B cell (primary cell): ENCODE data around the gene STC2. TPM values are rescaled to one million over a fixed set of nuclear protein-coding genes. Genes with fewer than 3 reads are reported as not detected.

Source experiments
- ATAC-seq: fragments of 200-7000 bp; cut with Tn5 transposase; one replicate; pipeline ENCODE4 v1.10.0; 2021; ENCODE audit warnings: low read depth, mild to moderate bottlenecking, moderate number of reproducible peaks, moderate library complexity
- CTCF ChIA-PET: fragments of 350-600 bp; sonication (Branson Sonifier 250); formaldehyde crosslinking; loops from one replicate; lab custom pipeline; 2021; ENCODE audit warnings: antibody characterized with exemption, inconsistent platforms; lab: Charles Lee
- POLR2A ChIA-PET: fragments of 350-600 bp; sonication (Branson Sonifier 250); formaldehyde crosslinking; loops from one replicate; lab custom pipeline; 2021; ENCODE audit warnings: antibody characterized with exemption; lab: Charles Lee
- DNase-seq: peaks from one replicate; pipeline ENCODE4 v3.0.0; 2013
- H2AFZ ChIP-seq: 2 replicates; pipeline ENCODE4 v1.6.1; 2012; ENCODE audit warnings: mild to moderate bottlenecking, low read depth, low read length; ENCODE audit not compliant: insufficient read depth, poor library complexity, severe bottlenecking
- H3K27ac ChIP-seq, 2 donors: 1 replicate in 1 of 2; 2 replicates in 1 of 2; pipeline ENCODE4 v1.5.1; 2012 to 2013; ENCODE audit warnings: low read length in 2 of 2, mild to moderate bottlenecking in 2 of 2, moderate library complexity in 1 of 2
- H3K27me3 ChIP-seq, 4 experiments: fragments of 200-600 bp in 1 of 4; sonication (generic) in 1 of 4; replicated peaks in 1 of 4; 1 replicate in 2 of 4; 2 replicates in 2 of 4; pipeline versions ENCODE4 v1.6.1 to v1.7.0; 2013 to 2016; ENCODE audit warnings: low read length in 3 of 4, mild to moderate bottlenecking in 2 of 4, mixed read lengths in 1 of 4, moderate library complexity in 1 of 4; ENCODE audit not compliant: insufficient read depth in 4 of 4, control insufficient read depth in 3 of 4; ENCODE audit errors: control extremely low read depth in 1 of 4
- H3K36me3 ChIP-seq, 2 experiments: replicated peaks in 1 of 2; 1 replicate in 1 of 2; 2 replicates in 1 of 2; pipeline versions ENCODE4 v1.6.1 to v1.7.1; 2013; ENCODE audit warnings: low read length in 1 of 2; ENCODE audit not compliant: insufficient read depth in 2 of 2, control insufficient read depth in 1 of 2; ENCODE audit errors: control extremely low read depth in 1 of 2, extremely low read depth in 1 of 2
- H3K4me1 ChIP-seq, 2 donors: fragments of 200-600 bp in 1 of 2; sonication (generic) in 1 of 2; 1 replicate in 1 of 2; 2 replicates in 1 of 2; pipeline versions ENCODE4 v1.5.1 to v1.6.1; 2013 to 2017; ENCODE audit warnings: low read length in 2 of 2; ENCODE audit not compliant: control insufficient read depth in 2 of 2, insufficient read depth in 2 of 2
- H3K4me2 ChIP-seq: replicated peaks from 2 replicates; pipeline ENCODE3; 2012; ENCODE audit warnings: mild to moderate bottlenecking, low read depth, low read length; ENCODE audit not compliant: poor library complexity, severe bottlenecking
- H3K4me3 ChIP-seq, 5 experiments: fragments of 200-600 bp in 1 of 5; sonication (generic) in 1 of 5; 1 replicate in 3 of 5; 2 replicates in 2 of 5; pipeline versions ENCODE4 v1.5.1 to v1.7.0; 2011 to 2016; ENCODE audit warnings: low read length in 4 of 5, mild to moderate bottlenecking in 4 of 5, low read depth in 2 of 5, control low read depth in 1 of 5, moderate library complexity in 1 of 5; ENCODE audit not compliant: insufficient read depth in 1 of 5; ENCODE audit errors: control extremely low read depth in 1 of 5, extremely low read depth in 1 of 5
- H3K79me2 ChIP-seq: fragments of 200-600 bp; sonication (generic); one replicate; pipeline ENCODE4 v1.6.0; 2016; ENCODE audit warnings: low read length; ENCODE audit not compliant: control insufficient read depth, insufficient read depth
- H3K9ac ChIP-seq: fragments of 200-600 bp; sonication (generic); 2 replicates; pipeline ENCODE4 v1.6.1; 2017; ENCODE audit warnings: mild to moderate bottlenecking, low read length, moderate library complexity
- H3K9me3 ChIP-seq, 3 donors: one replicate each; pipeline versions ENCODE4 v1.6.1 to v1.7.1; 2013; ENCODE audit warnings: low read length in 2 of 3; ENCODE audit not compliant: control insufficient read depth in 2 of 3, insufficient read depth in 1 of 3; ENCODE audit errors: control extremely low read depth in 1 of 3
- H4K20me1 ChIP-seq: 2 replicates; pipeline ENCODE4 v1.6.0; 2012; ENCODE audit warnings: mild to moderate bottlenecking, low read length; ENCODE audit not compliant: insufficient read depth, control insufficient read depth, poor library complexity, severe bottlenecking
- H3K27ac Mint-ChIP-seq: one replicate; pipeline ENCODE4 v1.8.0; 2021; ENCODE audit warnings: mixed read lengths
- H3K27me3 Mint-ChIP-seq: one replicate; pipeline ENCODE4 v1.8.0; 2021; ENCODE audit warnings: mixed read lengths
- H3K4me1 Mint-ChIP-seq: one replicate; pipeline ENCODE4 v1.8.0; 2021; ENCODE audit warnings: mixed read lengths
- H3K4me3 Mint-ChIP-seq: one replicate; pipeline ENCODE4 v1.8.0; 2021; ENCODE audit warnings: mixed read lengths
- H3K9me3 Mint-ChIP-seq: one replicate; pipeline ENCODE4 v1.8.0; 2022; ENCODE audit warnings: mixed read lengths; ENCODE audit not compliant: insufficient read depth
- CTCF ChIP-seq: fragments of 200-600 bp; IDR thresholded peaks from one replicate; pipeline ENCODE4 v1.8.0; 2022; ENCODE audit warnings: antibody characterized with exemption, mild to moderate bottlenecking
- EZH2 ChIP-seq: IDR thresholded peaks from 2 replicates; pipeline ENCODE4 v1.6.1; 2012; ENCODE audit warnings: borderline replicate concordance, low read depth, mild to moderate bottlenecking, moderate library complexity, low read length; ENCODE audit not compliant: insufficient read depth, poor library complexity, severe bottlenecking
- WGBS: methylation state at CpG from one replicate; pipeline ENCODE4 v1.1.5; 2013; ENCODE audit warnings: missing lambda C conversion rate; ENCODE audit not compliant: insufficient coverage; 5-methylcytosine and 5-hydroxymethylcytosine counted together
- intact Hi-C: fragments of 100-400 bp; cut with micrococcal nuclease; formaldehyde crosslinking; loops from one replicate; pipeline ENCODE4 v1.10.0; 2022
- polyA plus RNA-seq: library from polyadenylated mRNA; depleted of rRNA; stranded (reverse); fragments of >200 nt; gene quantifications from 2 replicates; pipeline ENCODE4 v1.2.3, GENCODE V29; 2012
- total RNA-seq, 2 donors: library from RNA; stranded (reverse); fragments of 120-200 nt in 1 of 2; gene quantifications; 1 replicate in 1 of 2; 2 replicates in 1 of 2; pipeline versions ENCODE4 v1.2.3 to v1.2.4, GENCODE V29; 2013 to 2022

STC2 gene
- total and polyA plus RNA-seq, 2 donors (not counting 1 experiment from before 2014, with no cell fraction given): not detected

- Mint-ChIP-seq H3K4me3 (no peak overlapping the region), H3K27ac (no peak overlapping the region), H3K9me3 (peaks cover 2% of the 10 kb centered on the region), H3K27me3 (peaks cover 64% of the 10 kb centered on the region), H3K4me1 (peaks cover 7% of the 10 kb centered on the region)
- ATAC-seq: no peak
- no peaks in the 10 kb centered on the region for H3K79me2 ChIP-seq
- TF ChIP-seq CTCF (no peak), EZH2 (no peak)
- H3K27me3 ChIP-seq: peaks cover 0 to 64% (median 20%) of the 10 kb centered on the region in 4 experiments
- H3K9me3 ChIP-seq: peaks cover 0 to 30% (median 0%) of the 10 kb centered on the region in 3 donors
- peaks cover 7 to 14% of the 10 kb centered on the region in 2 donors for H3K4me1 ChIP-seq
- H4K20me1 ChIP-seq: no peaks in the 10 kb centered on the region
- DNase-seq: no peak
- ChIA-PET POLR2A (no interaction called here), CTCF (no interaction called here)
- no peak overlapping the region for H2AFZ ChIP-seq
- 6% methylated on average over 53 of the region's 77 CpGs for WGBS
- intact Hi-C loops: no loop called here
- H3K4me2 ChIP-seq: no peak overlapping the region
- H3K36me3 ChIP-seq: no peaks in the 10 kb centered on the region
- H3K27ac ChIP-seq: no peak overlapping the region
- H3K9ac ChIP-seq: no peak overlapping the region
- H3K4me3 ChIP-seq: no peak overlapping the region
Measured at GRCh38 chr5:173329491-173330337, 1.5 kb upstream of the STC2 start.

- POLR2A ChIA-PET: no interaction called here
- Histone ChIP-seq H3K4me2 (no peak overlapping the region), H3K9me3 (peaks cover 0 to 32% (median 0%) of the 10 kb centered on the region in 3 donors), H3K79me2 (no peaks in the 10 kb centered on the region), H3K27me3 (peaks cover 0 to 70% (median 23%) of the 10 kb centered on the region in 4 experiments), H4K20me1 (no peaks in the 10 kb centered on the region), H2AFZ (no peak overlapping the region), H3K27ac (no peak overlapping the region), H3K36me3 (no peaks in the 10 kb centered on the region), H3K9ac (no peak overlapping the region), H3K4me1 (peaks cover 7 to 16% of the 10 kb centered on the region in 2 donors), H3K4me3 (no peak overlapping the region)
- H3K27ac Mint-ChIP-seq: no peak overlapping the region
- intact Hi-C loops: no loop called here
- no peak overlapping the region for H3K4me3 Mint-ChIP-seq
- TF ChIP-seq CTCF (no peak), EZH2 (no peak)
- peaks cover 7% of the 10 kb centered on the region for H3K4me1 Mint-ChIP-seq
- ATAC-seq: no peak
- WGBS: 4% methylated on average over 22 of the region's 29 CpGs
- CTCF ChIA-PET: no interaction called here
- peaks cover 69% of the 10 kb centered on the region for H3K27me3 Mint-ChIP-seq
- no peak for DNase-seq
- H3K9me3 Mint-ChIP-seq: peaks cover 2% of the 10 kb centered on the region
Measured at GRCh38 chr5:173328844-173329490, 753 bp upstream of the STC2 start.
